A549 treated with dexamethasone at 1 μM for 4 hours (cell line): ENCODE results near the gene STX19. TPM values are rescaled to one million over a fixed set of nuclear protein-coding genes. Genes with fewer than 3 reads are reported as not detected.

Source experiments
- total RNA-seq: library from RNA; stranded (reverse); fragments of 200-300 nt; extraction: Qiagen RNA extraction; gene quantifications from 5 replicates; pipeline ENCODE4 v1.2.3, GENCODE V29; 2022

The STX19 gene, protein sequence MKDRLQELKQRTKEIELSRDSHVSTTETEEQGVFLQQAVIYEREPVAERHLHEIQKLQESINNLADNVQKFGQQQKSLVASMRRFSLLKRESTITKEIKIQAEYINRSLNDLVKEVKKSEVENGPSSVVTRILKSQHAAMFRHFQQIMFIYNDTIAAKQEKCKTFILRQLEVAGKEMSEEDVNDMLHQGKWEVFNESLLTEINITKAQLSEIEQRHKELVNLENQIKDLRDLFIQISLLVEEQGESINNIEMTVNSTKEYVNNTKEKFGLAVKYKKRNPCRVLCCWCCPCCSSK
- not detected in 5 replicates for total RNA-seq

DNA sequence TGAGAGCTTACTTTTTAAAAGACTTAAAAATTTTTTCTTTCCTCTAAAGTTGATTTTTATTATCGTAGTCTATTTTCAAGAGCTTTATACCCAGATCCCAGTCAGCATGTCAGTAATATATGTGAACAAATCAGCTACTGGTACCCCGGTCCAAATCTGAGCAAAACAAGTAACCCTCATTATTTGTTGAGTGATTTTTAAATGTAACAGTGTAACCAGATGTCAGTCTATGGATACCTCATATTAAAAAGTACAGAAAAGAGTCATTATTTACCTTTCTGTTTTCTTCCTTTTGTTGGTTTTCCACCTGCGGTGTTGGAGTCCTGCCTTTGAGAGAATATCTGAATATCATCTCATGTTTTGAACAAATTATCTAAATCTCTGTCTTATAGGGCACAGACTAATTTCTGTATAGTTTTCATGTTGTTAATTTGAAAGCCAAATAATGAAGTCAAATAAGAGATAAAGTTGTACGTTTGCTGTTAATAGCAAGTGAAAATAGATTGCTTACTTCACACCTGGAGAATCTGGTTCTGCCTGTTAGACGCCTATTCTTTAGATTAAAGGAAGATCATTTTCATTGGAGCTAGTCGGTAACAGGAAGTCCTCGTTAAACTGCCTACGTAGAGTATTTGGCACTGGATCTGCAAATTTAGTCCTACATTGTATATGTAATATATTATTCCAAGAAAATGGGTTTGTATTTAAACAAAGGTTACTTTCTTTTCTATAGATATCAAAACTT, at the start of gene STX19:
Gene STX19, minus strand, starts transcription at position 505 of the 745 bp plus-strand sequence. CDS start 13,328 bp downstream, outside the sequence.

GRCh38 chr3:94062513-94063404, 34.4 kb upstream of the STX19 start, which contains the start of the genes DHFR2 and NSUN3:
Gene DHFR2 (minus strand): TSS chr3:94062916. CDS start chr3:94061511, 1,405 bp downstream.
Gene NSUN3 (plus strand): TSS chr3:94063061. CDS start chr3:94063127, 66 bp downstream.

DNA sequence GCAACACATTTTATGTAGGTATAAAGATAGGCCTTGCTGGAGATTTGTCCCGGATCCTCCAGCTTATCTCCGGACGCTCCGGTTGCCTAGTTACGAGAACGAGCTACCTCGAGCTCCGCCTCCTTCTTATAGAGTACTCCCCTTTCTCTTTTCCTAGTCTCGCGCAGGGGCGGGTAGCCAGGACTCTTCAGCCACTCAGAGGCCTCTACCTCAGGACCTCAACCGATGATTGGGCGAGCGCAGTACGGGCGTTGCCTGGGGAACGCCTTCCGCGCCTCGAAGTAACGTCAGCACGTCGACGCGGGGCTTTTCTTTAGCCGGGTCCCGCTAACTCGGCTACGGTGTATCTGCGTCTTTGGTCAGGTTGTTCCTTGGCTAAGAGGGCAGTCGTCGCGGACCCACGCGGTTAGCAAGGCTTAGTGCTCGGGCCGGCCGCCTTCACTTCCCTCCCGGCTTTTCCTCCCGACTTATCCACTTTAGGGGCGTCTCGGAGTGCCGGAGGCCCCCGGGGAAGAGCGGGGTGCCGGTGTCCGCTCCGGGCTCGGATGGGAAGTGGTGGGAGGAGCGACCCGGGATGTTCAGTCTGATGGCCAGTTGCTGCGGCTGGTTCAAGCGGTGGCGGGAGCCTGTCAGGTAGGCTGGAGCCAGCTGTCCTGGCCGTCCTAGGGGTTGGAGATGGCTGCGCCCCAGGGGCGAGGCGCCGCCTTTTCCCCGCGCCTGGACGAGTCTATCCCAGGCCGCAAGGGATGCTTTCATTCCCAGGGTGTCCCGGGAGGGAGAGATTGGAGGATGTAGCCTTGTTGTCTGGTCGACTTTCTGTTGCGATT, 48.3 kb downstream of the STX19 start, which contains the start of gene ARL13B:
Gene ARL13B, plus strand, starts transcription at position 306 of the 827 bp plus-strand sequence. Its CDS starts 269 bp downstream, at position 575.

DNA sequence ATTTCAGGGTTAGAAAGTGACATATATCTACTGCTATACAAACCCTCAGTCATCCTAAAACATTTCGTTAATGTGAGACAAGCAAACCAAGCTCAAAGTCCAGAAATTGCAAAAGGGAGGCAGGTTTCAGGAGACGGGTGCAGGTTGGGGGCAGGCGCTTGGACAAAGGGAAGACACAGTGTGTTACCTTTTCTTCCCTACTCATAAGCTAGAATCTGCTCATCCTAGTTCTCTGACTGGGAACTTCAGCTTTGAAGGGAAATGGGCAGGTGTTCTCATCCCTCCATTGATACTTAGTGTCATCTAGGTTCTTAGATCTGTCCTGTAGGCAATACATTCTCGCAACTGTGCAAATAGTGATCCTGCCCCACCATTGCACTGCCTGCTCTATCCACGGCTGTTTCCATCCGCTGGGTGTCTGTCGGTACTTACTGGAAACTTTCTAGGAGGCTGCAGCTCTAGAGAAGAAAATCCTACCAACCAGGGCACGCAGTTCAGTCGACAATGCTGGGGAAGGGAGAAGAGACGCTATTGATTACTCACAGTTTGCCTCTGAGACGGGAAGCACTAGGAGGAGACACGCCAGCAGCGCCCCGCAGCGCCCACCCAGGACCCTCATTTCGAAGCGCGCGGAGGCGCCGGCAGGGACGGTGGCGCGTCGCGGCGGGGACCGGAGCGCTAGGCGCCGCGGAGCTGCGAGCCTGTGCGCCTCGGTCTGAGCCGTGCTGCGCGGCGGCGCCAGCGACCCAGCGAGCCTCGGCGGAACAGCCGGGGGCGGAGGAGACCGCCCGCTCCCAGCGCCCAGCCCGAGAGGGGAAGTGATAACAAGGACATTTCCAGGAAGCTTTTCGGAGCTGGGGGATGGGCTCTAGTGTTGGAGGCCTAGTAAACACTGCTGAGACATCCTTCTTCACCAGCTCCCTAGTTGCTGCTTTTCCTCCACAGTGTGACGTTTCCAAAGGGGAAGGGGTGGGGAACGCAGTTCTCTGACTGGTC, 55.0 kb downstream of the STX19 start, which contains the start of gene PROS1:
Gene PROS1, minus strand, starts transcription at position 766 of the 996 bp plus-strand sequence. Its CDS starts 147 bp downstream, at position 619.

Other genes starting within 250 kb of the STX19 start
- gene PROS1, start 54.7 kb downstream of the STX19 start, total RNA-seq, result 9.9 to 13.9 TPM (median 12.0 TPM) in 5 replicates
- gene ARL13B, start 48.4 kb downstream of the STX19 start, total RNA-seq, result 11.7 to 15.2 TPM (median 13.1 TPM) in 5 replicates
- 3.2 to 4.0 TPM (median 3.6 TPM) in 5 replicates for gene DHFR2, start 34.3 kb upstream of the STX19 start, total RNA-seq
- 5.2 to 7.0 TPM (median 6.5 TPM) in 5 replicates for gene NSUN3, start 34.5 kb upstream of the STX19 start, total RNA-seq